ENCODE results near the gene SFTPB. TPM values are rescaled to one million over a fixed set of nuclear protein-coding genes. Genes with fewer than 3 reads are reported as not detected.

The SFTPB gene
- total RNA-seq, 1 experiment from 2014 or later, result not detected

Other genes with a start within 250 kb of the SFTPB start
- 0.44 TPM in 1 of 2 replicates, not detected in the other for gene SH2D6, start 249.5 kb downstream of the SFTPB start, total RNA-seq (2014; rRNA removed; shearing (Covaris generic); ENCODE audit: low replicate concordance)
- 56.5 and 59.5 TPM in 2 replicates for gene MAT2A, start 129.0 kb downstream of the SFTPB start, total RNA-seq (2014; rRNA removed; shearing (Covaris generic); ENCODE audit: low replicate concordance)
- 61.5 and 69.2 TPM in 2 replicates for gene GGCX, start 106.7 kb downstream of the SFTPB start, total RNA-seq (2014; rRNA removed; shearing (Covaris generic); ENCODE audit: low replicate concordance)
- 2.0 and 3.4 TPM in 2 replicates for gene VAMP8, start 90.6 kb downstream of the SFTPB start, total RNA-seq (2014; rRNA removed; shearing (Covaris generic); ENCODE audit: low replicate concordance)
- gene VAMP5, start 83.8 kb downstream of the SFTPB start, total RNA-seq (2014; rRNA removed; shearing (Covaris generic); ENCODE audit: low replicate concordance), result not detected in 2 replicates
- gene RNF181, start 72.5 kb downstream of the SFTPB start, total RNA-seq (2014; rRNA removed; shearing (Covaris generic); ENCODE audit: low replicate concordance), result 166 and 213 TPM in 2 replicates
- gene TMEM150A, start 65.5 kb downstream of the SFTPB start, total RNA-seq (2014; rRNA removed; shearing (Covaris generic); ENCODE audit: low replicate concordance), result 3.9 and 8.2 TPM in 2 replicates
- 37.0 and 60.7 TPM in 2 replicates for gene C2orf68, start 56.1 kb downstream of the SFTPB start, total RNA-seq (2014; rRNA removed; shearing (Covaris generic); ENCODE audit: low replicate concordance)
- 84.5 and 85.2 TPM in 2 replicates for gene USP39, start 52.0 kb downstream of the SFTPB start, total RNA-seq (2014; rRNA removed; shearing (Covaris generic); ENCODE audit: low replicate concordance)
- not detected in 2 replicates for gene GNLY, start 26.2 kb upstream of the SFTPB start, total RNA-seq (2014; rRNA removed; shearing (Covaris generic); ENCODE audit: low replicate concordance)
- gene ATOH8, start 85.8 kb upstream of the SFTPB start, total RNA-seq (2014; rRNA removed; shearing (Covaris generic); ENCODE audit: low replicate concordance), result 7.5 and 12.9 TPM in 2 replicates
- 17.5 and 19.2 TPM in 2 replicates for gene ST3GAL5, start 220.8 kb upstream of the SFTPB start, total RNA-seq (2014; rRNA removed; shearing (Covaris generic); ENCODE audit: low replicate concordance)

Measured in Caki2 (cell line).